ENCODE data around the gene KRT17. TPM values are rescaled to one million over a fixed set of nuclear protein-coding genes. Genes with fewer than 3 reads are reported as not detected.

KRT17 gene
- polyA plus RNA-seq, 1 donor (not counting 4 experiments of a cell fraction or from before 2014, with no cell fraction given): 8,666 TPM

DNA sequence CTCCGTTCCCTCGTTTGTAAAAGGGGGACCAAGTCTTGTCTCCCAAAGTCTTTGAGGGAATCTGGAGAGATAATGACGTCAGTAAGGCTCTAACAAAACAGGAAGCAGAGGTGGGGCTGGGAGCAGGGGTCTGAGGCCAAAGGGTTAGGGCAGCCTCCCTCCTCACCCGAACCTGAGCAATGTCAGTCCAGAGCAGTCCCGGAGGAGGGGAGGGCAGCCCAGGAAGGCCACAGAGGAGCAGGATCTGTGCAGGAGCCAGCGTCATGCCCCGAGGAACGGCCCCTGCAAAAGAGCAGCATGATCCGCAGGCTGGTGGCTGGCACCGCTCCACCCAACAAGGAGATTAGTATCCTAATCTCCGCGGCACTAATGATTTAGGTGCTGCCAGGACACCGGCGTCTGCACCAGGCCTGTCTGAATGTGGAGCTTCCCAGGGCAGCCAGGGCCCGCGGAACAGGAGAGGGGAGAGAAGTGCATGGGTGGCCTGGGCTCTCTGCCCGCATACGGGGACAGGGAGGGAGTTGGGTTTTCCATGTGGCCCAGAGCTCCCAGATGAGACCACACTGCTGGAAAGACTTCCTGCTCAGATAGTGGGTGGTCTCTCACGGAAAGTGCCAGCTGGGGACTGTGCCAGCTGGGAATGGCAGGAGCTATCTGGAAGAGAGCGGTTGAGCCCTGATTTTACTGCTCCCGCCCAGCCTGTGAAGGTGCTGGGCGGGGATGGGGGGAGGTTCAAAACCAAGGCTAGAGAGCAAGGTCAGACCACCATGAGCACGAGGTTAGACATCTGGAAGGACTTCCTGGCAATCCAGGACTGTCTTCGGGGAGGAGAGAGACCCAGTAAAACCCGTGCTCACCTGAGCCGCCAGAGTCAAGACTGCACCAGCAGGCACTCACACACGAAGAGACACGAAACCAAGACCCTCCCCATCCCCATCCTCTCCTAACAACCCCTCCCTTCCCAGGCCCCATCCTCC lies 11.0 kb upstream of the KRT17 start:
- Histone ChIP-seq H3K9ac (ENCODE audit: control insufficient read depth, extremely low read depth, insufficient read depth, low read length) (peak overlapping the region; percentile 42), H3K27me3 (ENCODE audit: control insufficient read depth, extremely low read depth, insufficient read depth, low read length) (no peaks in the 10 kb centered on the region), H3K4me3 (ENCODE audit: control insufficient read depth in 2 of 3, extremely low read depth in 1 of 3, insufficient read depth in 2 of 3, low read depth in 1 of 3, low read length in 3 of 3) (no peak overlapping the region), H3K9me3 (ENCODE audit: control insufficient read depth, low read depth, low read length) (no peaks in the 10 kb centered on the region), H3K36me3 (ENCODE audit: control insufficient read depth in 2 of 2, extremely low read depth in 1 of 2, insufficient read depth in 2 of 2, low read length in 2 of 2) (no peaks in the 10 kb centered on the region), H3K79me2 (ENCODE audit: control insufficient read depth, insufficient read depth, low read length) (no peaks in the 10 kb centered on the region), H3K4me2 (ENCODE audit: control insufficient read depth, extremely low read depth, insufficient read depth, low read depth, low read length) (peak overlapping the region; percentile 41), H3K4me1 (ENCODE audit: control insufficient read depth, extremely low read depth, insufficient read depth, low read length) (peaks cover 24% of the 10 kb centered on the region), H2AFZ (ENCODE audit: control insufficient read depth, low read length) (peak overlapping the region; percentile 55), H3K9me1 (ENCODE audit: control insufficient read depth, extremely low read depth, insufficient read depth, low read length) (no peaks in the 10 kb centered on the region), H3K27ac (ENCODE audit: control insufficient read depth, insufficient read depth, low read length) (no peak overlapping the region), H4K20me1 (ENCODE audit: control insufficient read depth, extremely low read depth, insufficient read depth, low read length) (no peaks in the 10 kb centered on the region)
- dilution Hi-C loops (cut with MboI; ENCODE audit: extremely low pct_ligation_motif_present, low sequenced_read_pairs): no loop called here
- FAIRE-seq: no peak
- TF ChIP-seq, protein P1, sequence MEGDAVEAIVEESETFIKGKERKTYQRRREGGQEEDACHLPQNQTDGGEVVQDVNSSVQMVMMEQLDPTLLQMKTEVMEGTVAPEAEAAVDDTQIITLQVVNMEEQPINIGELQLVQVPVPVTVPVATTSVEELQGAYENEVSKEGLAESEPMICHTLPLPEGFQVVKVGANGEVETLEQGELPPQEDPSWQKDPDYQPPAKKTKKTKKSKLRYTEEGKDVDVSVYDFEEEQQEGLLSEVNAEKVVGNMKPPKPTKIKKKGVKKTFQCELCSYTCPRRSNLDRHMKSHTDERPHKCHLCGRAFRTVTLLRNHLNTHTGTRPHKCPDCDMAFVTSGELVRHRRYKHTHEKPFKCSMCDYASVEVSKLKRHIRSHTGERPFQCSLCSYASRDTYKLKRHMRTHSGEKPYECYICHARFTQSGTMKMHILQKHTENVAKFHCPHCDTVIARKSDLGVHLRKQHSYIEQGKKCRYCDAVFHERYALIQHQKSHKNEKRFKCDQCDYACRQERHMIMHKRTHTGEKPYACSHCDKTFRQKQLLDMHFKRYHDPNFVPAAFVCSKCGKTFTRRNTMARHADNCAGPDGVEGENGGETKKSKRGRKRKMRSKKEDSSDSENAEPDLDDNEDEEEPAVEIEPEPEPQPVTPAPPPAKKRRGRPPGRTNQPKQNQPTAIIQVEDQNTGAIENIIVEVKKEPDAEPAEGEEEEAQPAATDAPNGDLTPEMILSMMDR (optimal IDR thresholded peaks at IDR 0.05 in 1 of 3, IDR thresholded peaks at IDR 0.05 in 1 of 3, conservative IDR thresholded peaks at IDR 0.05 in 1 of 3; ENCODE audit: extremely low read depth in 1 of 3, insufficient read depth in 2 of 3, low read length in 3 of 3): no peak
- no peak for TF ChIP-seq EZH2 (IDR thresholded peaks at IDR 0.05; ENCODE audit: low read length)
- DNase-seq (ENCODE audit: low read depth, low spot score): no peak

- no peaks in the 10 kb centered on the region for H3K9me3 ChIP-seq (ENCODE audit: control insufficient read depth, low read depth, low read length)
- TF ChIP-seq EZH2 (IDR thresholded peaks at IDR 0.05; ENCODE audit: low read length): no peak
- TF ChIP-seq, protein P1 (optimal IDR thresholded peaks at IDR 0.05 in 1 of 3, IDR thresholded peaks at IDR 0.05 in 1 of 3, conservative IDR thresholded peaks at IDR 0.05 in 1 of 3; ENCODE audit: extremely low read depth in 1 of 3, insufficient read depth in 2 of 3, low read length in 3 of 3): no peak
- H3K27ac ChIP-seq (ENCODE audit: control insufficient read depth, insufficient read depth, low read length): no peak overlapping the region
- dilution Hi-C loops (cut with MboI; ENCODE audit: extremely low pct_ligation_motif_present, low sequenced_read_pairs): no loop called here
- peak overlapping the region; percentile 55 for H2AFZ ChIP-seq (ENCODE audit: control insufficient read depth, low read length)
- no peaks in the 10 kb centered on the region for H3K27me3 ChIP-seq (ENCODE audit: control insufficient read depth, extremely low read depth, insufficient read depth, low read length)
- peak overlapping the region; percentile 42 for H3K9ac ChIP-seq (ENCODE audit: control insufficient read depth, extremely low read depth, insufficient read depth, low read length)
- DNase-seq (ENCODE audit: low read depth, low spot score): no peak
- no peaks in the 10 kb centered on the region for H3K36me3 ChIP-seq (ENCODE audit: control insufficient read depth in 2 of 2, extremely low read depth in 1 of 2, insufficient read depth in 2 of 2, low read length in 2 of 2)
- H3K79me2 ChIP-seq (ENCODE audit: control insufficient read depth, insufficient read depth, low read length): no peaks in the 10 kb centered on the region
- no peak overlapping the region for H3K4me3 ChIP-seq (ENCODE audit: control insufficient read depth in 2 of 3, extremely low read depth in 1 of 3, insufficient read depth in 2 of 3, low read depth in 1 of 3, low read length in 3 of 3)
- H4K20me1 ChIP-seq (ENCODE audit: control insufficient read depth, extremely low read depth, insufficient read depth, low read length): no peaks in the 10 kb centered on the region
- peak overlapping the region; percentile 41 for H3K4me2 ChIP-seq (ENCODE audit: control insufficient read depth, extremely low read depth, insufficient read depth, low read depth, low read length)
- H3K9me1 ChIP-seq (ENCODE audit: control insufficient read depth, extremely low read depth, insufficient read depth, low read length): no peaks in the 10 kb centered on the region
- no peak for FAIRE-seq
- H3K4me1 ChIP-seq (ENCODE audit: control insufficient read depth, extremely low read depth, insufficient read depth, low read length): peaks cover 26% of the 10 kb centered on the region
Observed at GRCh38 chr17:41634639-41635038, 10.3 kb upstream of the KRT17 start.

Data from keratinocyte (primary cell).